GM12875 (cell line): Measurements from ENCODE around the gene TAF6.

ENCODE experiments used
- H3K4me3 ChIP-seq: one replicate; pipeline ENCODE4 v1.5.1; 2011; ENCODE audit warnings: low read depth, low read length, control low read depth
- CTCF ChIP-seq: IDR thresholded peaks from 2 replicates; pipeline ENCODE4 v1.5.1; 2011; ENCODE audit warnings: low read depth, mild to moderate bottlenecking, control low read depth, inconsistent platforms, low read length, moderate library complexity, borderline replicate concordance; ENCODE audit not compliant: insufficient read depth

Gene TAF6

DNA sequence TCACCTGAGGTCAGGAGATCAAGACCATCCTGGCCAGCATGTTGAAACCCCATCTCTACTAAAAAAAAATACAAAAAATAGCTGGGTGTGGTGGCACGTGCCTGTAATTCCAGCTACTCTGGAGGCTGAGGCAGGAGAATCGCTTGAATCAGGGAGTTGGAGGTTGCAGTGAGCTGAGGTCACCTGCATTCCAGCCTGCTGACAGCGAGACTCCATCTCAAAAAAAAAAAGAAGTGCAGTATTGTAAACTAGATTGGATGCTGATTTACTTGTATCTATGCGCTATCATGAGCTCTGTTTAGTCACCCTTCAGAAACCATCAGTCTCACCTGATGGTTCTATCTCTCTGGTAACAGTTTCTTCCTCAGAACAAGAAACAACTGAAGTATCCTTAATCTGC lies 55.8 kb downstream of the TAF6 start:
- TF ChIP-seq CTCF, result no peak
- H3K4me3 ChIP-seq, result no peak overlapping the region

DNA sequence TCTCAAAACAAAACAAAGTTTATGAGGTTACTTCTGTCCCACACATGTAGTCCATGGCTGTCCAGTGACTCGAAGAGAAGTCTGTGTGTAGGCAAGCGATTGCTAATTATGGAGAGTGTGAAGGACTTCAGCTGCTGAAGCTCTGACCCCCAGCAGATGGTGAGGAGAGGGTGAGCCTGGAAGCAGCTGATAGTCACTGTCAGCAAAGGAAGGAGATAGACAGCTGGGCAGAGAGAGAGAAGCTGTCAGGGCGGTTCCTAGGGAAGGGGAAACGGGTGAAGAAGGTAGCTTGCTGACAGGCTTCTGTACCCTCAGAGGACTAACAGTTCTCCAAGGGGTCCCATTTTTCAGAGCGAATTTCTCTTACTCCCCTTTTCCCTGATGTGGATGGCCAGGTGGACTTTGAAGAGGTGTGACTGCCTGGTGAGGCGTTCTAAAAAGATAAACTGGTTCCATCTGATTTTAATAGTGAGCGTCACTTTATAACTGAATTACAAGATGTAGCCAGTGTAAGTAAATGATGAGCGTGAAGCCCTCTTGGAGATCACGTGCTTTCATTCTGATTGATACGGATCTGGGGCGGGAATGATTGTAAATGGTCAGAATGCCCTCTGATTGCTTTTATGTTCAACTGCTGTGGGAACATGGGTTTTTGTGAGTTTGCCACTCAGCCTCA lies 57.5 kb downstream of the TAF6 start:
- TF ChIP-seq CTCF, result no peak
- H3K4me3 ChIP-seq, result no peak overlapping the region

DNA sequence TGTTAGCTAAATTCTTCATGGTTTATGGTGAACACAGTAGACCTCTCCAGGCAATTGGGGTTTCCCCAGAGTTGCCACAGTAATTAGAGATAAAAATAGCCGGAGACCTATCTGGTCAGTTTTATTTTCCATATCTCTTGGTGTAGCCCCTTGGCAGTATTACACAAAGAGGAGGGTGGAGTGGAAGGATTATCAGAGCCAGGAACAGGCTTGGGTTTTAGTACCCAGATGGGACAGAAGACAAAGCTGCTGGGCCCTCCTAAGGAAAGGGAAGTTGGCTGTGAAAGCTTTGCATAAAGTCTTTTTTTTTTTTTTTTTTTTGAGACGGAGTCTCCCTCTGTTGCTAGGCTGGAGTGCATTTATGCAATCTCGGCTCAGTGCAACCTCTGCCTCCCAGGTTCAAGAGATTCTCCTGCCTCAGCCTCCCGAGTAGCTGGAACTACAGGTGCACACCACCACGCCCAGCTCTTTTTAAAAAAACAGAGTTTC lies 59.9 kb downstream of the TAF6 start:
- no peak for TF ChIP-seq CTCF
- no peak overlapping the region for H3K4me3 ChIP-seq
